HepG2 (cell line): ENCODE measurements around the gene GRIN3B. TPM values are rescaled to one million over a fixed set of nuclear protein-coding genes. Genes with fewer than 3 reads are reported as not detected.

Experiments
- FOXP1 ChIP-seq, 2 experiments: fragments of 450-650 bp in 1 of 2; IDR thresholded peaks; 2 replicates each; pipeline ENCODE4 v1.6.1; 2017 to 2018; ENCODE audit warnings: antibody characterized with exemption in 1 of 2
- HMG20B ChIP-seq: conservative IDR thresholded peaks from 2 replicates; pipeline ENCODE4 v1.6.1; 2016; ENCODE audit warnings: missing genetic modification reagents, missing compliant biosample characterization
- HMGXB3 ChIP-seq: sonication (generic); formaldehyde crosslinking; IDR thresholded peaks from 2 replicates; pipeline ENCODE4 v1.4.0; 2020; ENCODE audit warnings: missing genetic modification reagents, borderline replicate concordance
- ZBED4 ChIP-seq: sonication (generic); formaldehyde crosslinking; IDR thresholded peaks from 2 replicates; pipeline ENCODE4 v1.4.0; 2020; ENCODE audit warnings: missing genetic modification reagents, borderline replicate concordance
- ZBTB37 ChIP-seq: sonication (generic); formaldehyde crosslinking; IDR thresholded peaks from 2 replicates; pipeline ENCODE4 v1.4.0; 2020; ENCODE audit warnings: mild to moderate bottlenecking, missing genetic modification reagents
- ZFP90 ChIP-seq: sonication (generic); formaldehyde crosslinking; IDR thresholded peaks from 2 replicates; pipeline ENCODE4 v1.8.0; 2022; ENCODE audit warnings: missing genetic modification reagents, mild to moderate bottlenecking, inconsistent platforms, borderline replicate concordance
- ZNF143 ChIP-seq: sonication (generic); formaldehyde crosslinking; IDR thresholded peaks from 2 replicates; pipeline ENCODE4 v1.4.0; 2020; ENCODE audit warnings: missing genetic modification reagents
- ZNF180 ChIP-seq: sonication (generic); formaldehyde crosslinking; IDR thresholded peaks from 2 replicates; pipeline ENCODE4 v1.4.0; 2020; ENCODE audit warnings: low read depth, missing genetic modification reagents, borderline replicate concordance
- ZZZ3 ChIP-seq: sonication (generic); formaldehyde crosslinking; IDR thresholded peaks from 2 replicates; pipeline ENCODE4 v1.4.0; 2020; ENCODE audit warnings: missing genetic modification reagents, mild to moderate bottlenecking, borderline replicate concordance
- polyA plus RNA-seq, 8 experiments: library from polyadenylated mRNA; depleted of rRNA in 3 of 8; stranded (reverse) in 7 of 8; unstranded in 1 of 8; fragments of >200 nt; fragmentation: Illumina TruSeq in 4 of 8; extraction: Trizol in 4 of 8; gene quantifications; 2 replicates each; pipeline versions ENCODE4 v1.2.1 to v1.2.3, GENCODE V29; 2011 to 2016; ENCODE audit warnings: low read depth in 4 of 8, missing spikeins in 1 of 8, mixed read lengths in 1 of 8; ENCODE audit not compliant: insufficient read depth in 1 of 8
- total RNA-seq, 5 experiments: library from RNA; depleted of rRNA; stranded (reverse); fragments of >200 nt; fragmentation: Illumina TruSeq; extraction: Trizol; gene quantifications; 2 replicates each; pipeline ENCODE4 v1.2.3, GENCODE V29; 2016; ENCODE audit warnings: low read depth in 1 of 5

Gene GRIN3B
- total and polyA plus RNA-seq, 2 of the 13 experiments (the other 11 are each of a cell fraction or from before 2014, with no cell fraction given) = 0.07 to 0.20 TPM

DNA sequence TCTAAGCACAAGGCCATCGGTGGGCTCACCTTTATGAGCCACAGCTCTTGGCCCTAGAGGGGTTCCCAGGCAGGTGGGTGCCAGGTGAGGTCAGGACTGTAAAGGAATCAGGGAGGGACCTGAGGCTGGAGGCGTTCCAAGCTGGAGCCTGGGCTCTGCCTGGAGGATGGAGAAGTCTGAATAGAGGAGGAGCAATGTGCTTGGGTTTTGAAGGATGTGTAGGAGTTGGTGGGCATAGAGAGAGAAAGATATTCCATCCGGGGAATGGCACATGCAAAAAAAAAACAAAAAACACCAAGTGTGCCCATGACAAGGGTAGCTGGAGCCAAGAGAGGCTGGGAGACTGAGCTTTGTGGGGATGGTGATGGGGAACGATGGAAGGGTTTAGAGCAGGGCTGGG, 2.4 kb downstream of the GRIN3B start (continued):
- TF ChIP-seq ZFP90 (CRISPR knock-in tag) (no peak), ZBTB37 (CRISPR knock-in tag) (no peak), HMG20B (CRISPR knock-in tag) (no peak), ZNF143 (CRISPR knock-in tag) (no peak), ZBED4 (CRISPR knock-in tag) (no peak), ZNF180 (CRISPR knock-in tag) (no peak), ZZZ3 (CRISPR knock-in tag) (no peak), HMGXB3 (CRISPR knock-in tag) (no peak), FOXP1 (IDR thresholded peaks at IDR 0.05) (no peak), FOXP1 (CRISPR knock-in tag; IDR thresholded peaks at IDR 0.05) (no peak)
